ENCODE results near the gene OR13C5. TPM values are rescaled to one million over a fixed set of nuclear protein-coding genes. Genes with fewer than 3 reads are reported as not detected.
"Not testable (repeated sequence)": the region's sequence is repeated elsewhere in the genome, so short reads cannot be mapped to it uniquely, and the experiment has no call there.

OR13C5 gene
- total RNA-seq: not detected

GRCh38 chr9:104599313-104599712 lies at the start of gene OR13C5:
Gene OR13C5, minus strand, starts transcription at chr9:104599413. Its CDS starts 0 bp downstream, at chr9:104599413.
- POLR2A ChIA-PET, CTCF ChIA-PET: not testable (repeated sequence)

- ChIA-PET POLR2A (no interaction called here), CTCF (no interaction called here)
Measured at GRCh38 chr9:104635456-104635855, 36.2 kb upstream of the OR13C5 start.

GRCh38 chr9:104633976-104634520 lies 34.8 kb upstream of the OR13C5 start:
- ChIA-PET POLR2A (no interaction called here), CTCF (no interaction called here)

GRCh38 chr9:104625964-104626363 lies 26.8 kb upstream of the OR13C5 start:
- CTCF ChIA-PET, POLR2A ChIA-PET: not testable (repeated sequence)

GRCh38 chr9:104618104-104618503 lies 18.9 kb upstream of the OR13C5 start, which contains the start of gene OR13C9:
Gene OR13C9, minus strand, starts transcription at chr9:104618204. Its CDS starts 0 bp downstream, at chr9:104618204.
- POLR2A ChIA-PET: no interaction called here
- CTCF ChIA-PET: no interaction called here

- CTCF ChIA-PET: no interaction called here
- POLR2A ChIA-PET: no interaction called here
Measured at GRCh38 chr9:104617418-104617817, 18.2 kb upstream of the OR13C5 start.

- CTCF ChIA-PET: no interaction called here
- POLR2A ChIA-PET: no interaction called here
Measured at GRCh38 chr9:104611213-104611612, 12.0 kb upstream of the OR13C5 start.

GRCh38 chr9:104608336-104608735 lies 9.1 kb upstream of the OR13C5 start:
- POLR2A ChIA-PET: no interaction called here
- CTCF ChIA-PET: no interaction called here

- ChIA-PET POLR2A (no interaction called here), CTCF (no interaction called here)
Measured at GRCh38 chr9:104606152-104606551, 6.9 kb upstream of the OR13C5 start.

GRCh38 chr9:104605527-104605926 lies 6.3 kb upstream of the OR13C5 start, which contains the start of gene OR13C2:
Gene OR13C2, minus strand, starts transcription at chr9:104605627. Its CDS starts 0 bp downstream, at chr9:104605627.
- POLR2A ChIA-PET: not testable (repeated sequence)

GRCh38 chr9:104604801-104605200 lies 5.6 kb upstream of the OR13C5 start:
- ChIA-PET CTCF (no interaction called here), POLR2A (no interaction called here)

More at GRCh38 chr9:104605527-104605926, 6.3 kb upstream of the OR13C5 start, which contains the start of gene OR13C2:
- CTCF ChIA-PET: not testable (repeated sequence)

- CTCF ChIA-PET, POLR2A ChIA-PET: not testable (repeated sequence)
Measured at GRCh38 chr9:104598749-104599148, 464 bp downstream of the OR13C5 start.

GRCh38 chr9:104589626-104590025 lies 9.6 kb downstream of the OR13C5 start:
- ChIA-PET POLR2A (no interaction called here), CTCF (interaction anchor here (0.6 kb wide), 1 partner anchor 56 kb away, joined by 3 read pairs; no protein-coding TSS in a partner anchor)

GRCh38 chr9:104586496-104587180 lies 12.6 kb downstream of the OR13C5 start:
- ChIA-PET POLR2A (no interaction called here), CTCF (no interaction called here)

- ChIA-PET POLR2A (no interaction called here), CTCF (no interaction called here)
Measured at GRCh38 chr9:104580562-104580961, 18.7 kb downstream of the OR13C5 start.

- POLR2A ChIA-PET: no interaction called here
Measured at GRCh38 chr9:104577263-104577662, 21.9 kb downstream of the OR13C5 start.

GRCh38 chr9:104575456-104575855 lies 23.8 kb downstream of the OR13C5 start:
- ChIA-PET CTCF (no interaction called here), POLR2A (no interaction called here)

More at GRCh38 chr9:104577263-104577662, 21.9 kb downstream of the OR13C5 start:
- CTCF ChIA-PET: no interaction called here

- POLR2A ChIA-PET: no interaction called here
- CTCF ChIA-PET: no interaction called here
Measured at GRCh38 chr9:104572612-104573011, 26.6 kb downstream of the OR13C5 start.

- POLR2A ChIA-PET: no interaction called here
- CTCF ChIA-PET: no interaction called here
Measured at GRCh38 chr9:104568868-104569267, 30.3 kb downstream of the OR13C5 start, which contains the start of gene OR13C8. Gene OR13C8, plus strand, starts transcription at chr9:104569168. Its CDS starts 0 bp downstream, at chr9:104569168.

GRCh38 chr9:104564358-104564757 lies 34.9 kb downstream of the OR13C5 start:
- ChIA-PET POLR2A (no interaction called here), CTCF (interaction anchor here (0.7 kb wide), 1 partner anchor 244 kb away, joined by 3 read pairs; no protein-coding TSS in a partner anchor)

- CTCF ChIA-PET: no interaction called here
- POLR2A ChIA-PET: no interaction called here
Measured at GRCh38 chr9:104556830-104557634, 42.2 kb downstream of the OR13C5 start.

Measured in activated CD8-positive, alpha-beta memory T cell treated with anti-CD3 and anti-CD28 coated beads for 36 hours (primary cell).